GM19099 (cell line): ENCODE results near the gene ATG5.

Experiments
- POLR2A ChIP-seq: IDR thresholded peaks from 3 replicates; pipeline ENCODE4 v1.6.1; 2011; ENCODE audit warnings: low read depth; ENCODE audit not compliant: insufficient read length; ENCODE audit errors: extremely low read depth

Gene ATG5

GRCh38 chr6:106249658-106250057 is 75.9 kb downstream of the ATG5 start:
- TF ChIP-seq POLR2A = no peak

DNA sequence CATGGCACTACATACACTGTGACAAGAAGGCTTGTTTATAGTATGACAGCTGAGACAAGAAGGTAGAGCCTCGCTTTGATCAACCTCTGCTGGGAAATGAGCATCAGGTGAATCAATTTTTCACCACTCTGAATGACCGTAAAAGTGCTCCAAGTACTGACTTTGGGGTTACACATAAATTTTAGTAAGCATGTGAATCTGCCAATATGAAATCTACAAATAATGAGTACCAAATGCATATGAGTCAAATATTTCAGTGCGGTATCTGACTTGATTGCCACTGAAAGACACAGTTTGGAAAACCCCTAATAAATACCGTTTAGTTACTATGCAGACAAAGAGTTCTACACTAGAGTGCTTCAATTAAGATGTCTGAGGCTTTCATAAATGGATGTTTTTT is 77.8 kb downstream of the ATG5 start:
- no peak for TF ChIP-seq POLR2A

DNA sequence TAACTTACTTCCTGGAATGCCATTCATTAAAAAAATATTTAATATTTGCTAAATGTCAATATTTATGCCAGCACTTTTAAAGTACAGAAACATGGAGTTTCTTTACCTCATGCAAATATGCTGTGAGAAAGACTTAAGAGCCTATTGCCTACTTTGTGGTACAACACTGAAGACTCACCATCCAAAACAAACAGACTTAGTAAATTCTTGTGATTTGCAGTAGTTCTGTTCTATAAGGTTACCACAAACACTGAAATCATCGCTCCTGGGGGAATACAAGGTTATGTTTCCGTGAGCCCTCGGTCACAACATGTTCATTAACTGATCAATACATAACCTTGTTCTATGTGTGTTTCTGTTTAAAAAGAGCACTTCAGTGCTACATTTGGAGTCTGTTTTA is 78.3 kb downstream of the ATG5 start:
- TF ChIP-seq POLR2A = peak; percentile 21

DNA sequence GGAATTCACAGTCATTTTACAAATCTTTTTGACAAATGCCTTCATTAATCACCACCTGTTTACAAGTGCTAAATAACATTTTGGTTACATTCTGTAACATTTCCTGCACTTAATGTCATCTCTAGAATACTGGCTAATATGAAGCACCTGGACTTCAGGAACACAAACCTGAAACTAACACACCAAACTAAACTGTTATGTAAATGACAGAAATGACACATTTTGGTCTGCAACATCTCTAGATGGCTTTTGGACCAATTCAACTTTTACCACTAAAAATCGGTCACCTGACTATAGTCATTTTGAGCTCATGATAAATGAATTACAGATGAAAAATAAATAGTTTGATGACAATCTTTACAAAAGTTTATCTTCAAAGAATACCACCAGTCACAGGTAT is 80.6 kb downstream of the ATG5 start:
- no peak for TF ChIP-seq POLR2A

DNA sequence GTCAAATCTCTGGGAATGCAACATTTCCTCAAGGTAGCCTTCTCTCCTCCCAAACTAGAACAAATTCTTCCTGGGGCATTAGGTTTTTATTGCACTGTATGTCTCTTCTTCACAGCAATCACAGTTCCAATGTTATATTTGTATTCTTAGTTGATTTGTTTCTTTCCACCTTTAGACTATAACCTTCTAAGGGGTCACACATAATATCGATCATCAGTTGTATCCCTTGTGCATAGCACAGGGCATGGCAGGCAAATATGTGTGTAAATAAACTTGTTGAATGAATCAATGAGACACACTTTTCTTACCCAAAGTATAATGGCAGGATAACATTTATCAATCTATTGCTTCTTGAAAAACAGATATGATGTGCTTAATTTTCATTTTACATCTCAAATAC is 81.0 kb downstream of the ATG5 start:
- TF ChIP-seq POLR2A = no peak

DNA sequence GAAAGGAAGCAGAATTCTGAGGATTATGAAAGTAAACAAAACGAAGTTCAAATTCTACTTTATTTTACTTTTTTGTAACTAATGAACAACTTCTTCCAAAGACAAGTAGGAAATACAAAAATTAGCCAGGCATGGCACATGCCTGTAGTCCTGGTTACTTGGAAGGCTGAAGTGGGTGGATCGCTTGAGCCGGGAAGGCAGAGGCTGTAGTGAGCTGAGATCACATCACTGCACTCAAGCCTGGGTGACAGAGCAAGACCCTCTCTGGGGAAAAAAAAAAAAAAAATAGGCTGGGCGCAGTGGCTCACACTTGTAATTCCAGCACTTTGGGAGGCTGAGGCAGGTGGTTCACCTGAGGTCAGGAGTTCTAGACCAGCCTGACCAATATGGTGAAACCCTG is 82.3 kb downstream of the ATG5 start:
- TF ChIP-seq POLR2A = no peak

- no peak for TF ChIP-seq POLR2A
These were observed 84.1 kb downstream of the ATG5 start for GRCh38 chr6:106241498-106241897.

DNA sequence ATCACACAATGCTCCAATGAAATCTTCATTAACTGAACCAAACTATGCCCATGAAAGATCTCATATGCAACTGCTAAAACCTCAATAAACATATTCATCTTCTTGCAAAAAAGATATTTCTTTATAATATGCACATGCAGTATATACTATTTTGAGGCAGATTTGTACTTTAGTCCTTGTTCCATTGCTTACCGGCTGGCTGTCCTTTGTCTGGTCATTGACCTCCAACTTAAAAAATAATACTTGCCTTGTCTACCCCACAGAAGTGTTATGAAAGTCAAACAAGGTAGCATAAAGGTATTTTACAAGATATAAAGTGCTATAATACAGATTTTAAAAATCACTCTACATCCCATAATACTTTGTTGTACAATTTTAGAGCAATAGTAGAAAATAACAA is 88.3 kb downstream of the ATG5 start:
- TF ChIP-seq POLR2A = no peak

- no peak for TF ChIP-seq POLR2A
These were observed 97.7 kb downstream of the ATG5 start for GRCh38 chr6:106227612-106228507.

DNA sequence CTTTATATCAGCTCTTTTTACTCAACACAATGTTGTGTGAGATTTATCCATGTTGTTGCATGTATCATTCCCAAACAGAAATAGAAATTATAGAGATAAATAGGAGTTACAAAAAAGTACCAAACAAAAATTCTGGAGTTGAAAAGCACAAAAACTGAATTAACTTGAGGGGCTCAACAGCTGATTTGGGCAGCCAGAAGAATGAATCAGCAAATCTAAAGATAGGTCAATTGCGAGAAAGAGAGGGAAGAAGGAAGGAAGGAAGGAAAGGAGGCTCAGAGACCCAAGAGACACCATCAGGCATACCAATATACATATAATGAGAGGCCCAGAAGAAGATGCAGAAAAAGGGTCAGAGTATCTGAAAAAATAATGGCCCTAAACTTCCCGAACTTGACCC is 98.9 kb downstream of the ATG5 start:
- no peak for TF ChIP-seq POLR2A

GRCh38 chr6:106225581-106225980 is 100.0 kb downstream of the ATG5 start:
- no peak for TF ChIP-seq POLR2A

DNA sequence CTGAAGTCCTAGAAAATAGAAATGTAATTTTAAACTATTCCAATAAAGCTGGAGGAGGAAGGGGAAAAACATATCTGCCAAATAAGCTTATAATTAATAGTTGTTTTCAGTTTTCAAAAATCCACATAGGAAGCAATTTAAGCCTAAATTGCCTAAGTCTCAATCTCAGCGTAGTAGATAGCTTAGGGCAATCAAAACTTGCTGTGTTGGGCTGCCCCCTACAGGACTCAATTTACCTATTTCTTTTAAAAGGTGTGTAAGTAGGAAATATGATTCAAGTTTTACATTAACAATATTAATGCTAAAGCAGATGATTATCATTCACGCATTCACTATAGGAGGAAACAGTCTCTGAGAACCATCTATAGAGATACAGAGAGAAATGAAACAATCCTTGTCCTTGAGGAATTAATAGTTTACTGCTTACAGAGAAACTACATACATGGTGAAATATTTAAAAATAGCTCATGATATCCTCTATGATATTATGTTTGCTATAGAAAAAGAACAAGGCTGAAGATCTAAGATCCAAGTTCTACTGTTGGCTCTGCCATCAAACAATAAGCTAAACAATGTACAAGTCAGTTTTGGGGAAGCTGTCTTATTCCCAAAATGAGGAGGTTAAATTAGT is 102.1 kb downstream of the ATG5 start:
- TF ChIP-seq POLR2A = no peak

DNA sequence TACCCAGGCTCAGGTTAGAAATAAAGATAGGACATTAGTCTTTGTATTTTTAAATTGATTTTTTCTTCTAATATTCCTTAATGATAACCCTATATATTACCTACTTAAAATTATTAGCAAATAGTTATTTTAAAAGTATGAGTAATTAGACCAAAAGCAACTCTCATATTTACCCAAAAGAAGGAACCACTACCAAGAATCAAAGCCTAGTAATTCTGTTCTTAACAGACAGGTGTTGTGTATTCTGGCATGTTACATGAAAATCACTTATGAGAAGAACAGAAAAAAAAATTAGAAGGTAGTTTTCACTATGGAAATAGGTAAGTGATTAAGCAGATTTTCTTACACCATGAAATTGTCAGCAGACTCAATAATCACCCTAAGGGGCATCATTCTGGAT is 105.1 kb downstream of the ATG5 start:
- TF ChIP-seq POLR2A = no peak

DNA sequence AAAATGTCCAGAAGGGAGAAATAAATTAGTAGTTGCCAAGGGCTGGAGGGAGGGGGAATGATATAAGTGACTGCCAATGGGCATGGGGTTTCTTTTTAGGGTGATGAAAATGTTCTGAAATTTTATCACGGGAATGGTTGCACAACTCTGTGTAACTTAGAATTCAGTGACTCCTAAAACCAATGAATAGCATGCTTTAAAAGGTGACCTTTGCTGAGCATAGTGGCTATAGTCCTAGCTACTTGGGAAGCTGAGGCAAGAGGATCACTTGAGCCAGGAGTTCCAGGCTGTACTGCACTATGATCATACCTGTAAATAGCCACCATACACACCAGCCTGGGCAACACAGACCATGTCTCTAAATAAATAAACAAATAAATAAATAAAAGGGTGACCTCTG is 109.0 kb downstream of the ATG5 start:
- TF ChIP-seq POLR2A = no peak

GRCh38 chr6:106215608-106216007 is 110.0 kb downstream of the ATG5 start:
- TF ChIP-seq POLR2A = no peak

DNA sequence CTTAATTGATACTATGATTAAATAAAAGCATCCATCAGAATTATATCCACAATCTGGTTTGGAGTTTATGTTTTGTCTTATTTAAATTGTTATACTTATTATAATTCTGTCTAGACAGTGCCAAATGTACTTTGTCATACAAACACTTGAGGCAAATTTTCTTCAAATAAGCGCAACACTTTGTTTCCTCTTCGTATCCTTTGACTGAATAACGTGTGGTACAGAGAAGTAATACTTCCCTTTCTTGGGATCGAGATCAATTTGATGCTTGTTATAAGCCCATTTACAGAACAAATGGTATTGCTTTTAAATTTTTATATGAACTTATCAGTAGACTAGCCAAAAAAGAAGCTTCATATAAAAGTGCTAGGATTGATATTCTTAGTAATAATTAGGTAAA is 111.0 kb downstream of the ATG5 start:
- TF ChIP-seq POLR2A = no peak
